PC-3 (cell line): ENCODE data around the gene C1orf141.

ENCODE experiments used
- EZH2 ChIP-seq: fragments of 300-600 bp; sonication (generic); IDR thresholded peaks from one replicate; pipeline ENCODE4 v1.6.1; 2017; ENCODE audit warnings: antibody characterized with exemption, mild to moderate bottlenecking, low read length; ENCODE audit not compliant: unreplicated experiment
- TF ChIP-seq, protein P1 (sequence below): fragments of 300-600 bp; sonication (generic); conservative IDR thresholded peaks from 2 replicates; pipeline ENCODE4 v1.5.1; 2017; ENCODE audit warnings: antibody characterized with exemption, low read depth, mild to moderate bottlenecking, low read length

DNA sequence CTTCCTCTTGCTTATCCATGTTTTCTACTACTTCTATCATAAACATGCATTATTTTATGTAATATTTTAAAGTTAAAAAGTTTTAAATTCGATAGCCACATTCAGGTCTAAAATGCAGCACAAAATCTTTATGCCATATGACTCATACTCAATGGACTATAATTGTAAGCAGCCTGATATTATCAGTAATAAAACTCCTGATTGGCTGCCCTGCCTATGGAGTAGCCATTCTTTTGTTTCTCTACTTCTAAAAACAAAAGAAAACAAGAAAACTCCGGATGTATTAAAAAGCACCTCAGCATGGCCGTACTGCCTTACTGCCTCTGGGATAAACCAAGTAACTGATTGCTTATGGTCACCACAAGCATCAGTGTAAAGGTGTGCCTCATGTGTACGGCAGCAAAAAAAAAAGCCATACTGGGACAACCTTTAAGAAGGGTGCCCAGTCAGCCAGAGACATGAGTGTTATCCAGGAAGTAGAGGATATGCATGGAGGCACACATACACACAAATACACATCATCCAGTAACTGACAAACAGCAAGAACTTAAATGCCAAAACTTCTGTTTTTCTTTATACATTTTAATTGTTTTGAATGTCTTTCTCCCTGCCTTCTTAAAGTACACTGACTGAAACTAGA lies 90.0 kb downstream of the C1orf141 start:
- TF ChIP-seq, protein P1, sequence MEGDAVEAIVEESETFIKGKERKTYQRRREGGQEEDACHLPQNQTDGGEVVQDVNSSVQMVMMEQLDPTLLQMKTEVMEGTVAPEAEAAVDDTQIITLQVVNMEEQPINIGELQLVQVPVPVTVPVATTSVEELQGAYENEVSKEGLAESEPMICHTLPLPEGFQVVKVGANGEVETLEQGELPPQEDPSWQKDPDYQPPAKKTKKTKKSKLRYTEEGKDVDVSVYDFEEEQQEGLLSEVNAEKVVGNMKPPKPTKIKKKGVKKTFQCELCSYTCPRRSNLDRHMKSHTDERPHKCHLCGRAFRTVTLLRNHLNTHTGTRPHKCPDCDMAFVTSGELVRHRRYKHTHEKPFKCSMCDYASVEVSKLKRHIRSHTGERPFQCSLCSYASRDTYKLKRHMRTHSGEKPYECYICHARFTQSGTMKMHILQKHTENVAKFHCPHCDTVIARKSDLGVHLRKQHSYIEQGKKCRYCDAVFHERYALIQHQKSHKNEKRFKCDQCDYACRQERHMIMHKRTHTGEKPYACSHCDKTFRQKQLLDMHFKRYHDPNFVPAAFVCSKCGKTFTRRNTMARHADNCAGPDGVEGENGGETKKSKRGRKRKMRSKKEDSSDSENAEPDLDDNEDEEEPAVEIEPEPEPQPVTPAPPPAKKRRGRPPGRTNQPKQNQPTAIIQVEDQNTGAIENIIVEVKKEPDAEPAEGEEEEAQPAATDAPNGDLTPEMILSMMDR = no peak
- no peak for TF ChIP-seq EZH2
